GM19043 (cell line): ENCODE results near the gene ST6GALNAC2.
A peak's percentile ranks its signal among the peaks of the same experiment; 100 is the strongest.

Experiments
- ATAC-seq: cut with Tn5 transposase; IDR thresholded peaks from one replicate; pipeline ENCODE4 v1.9.1; 2021; ENCODE audit warnings: low read depth; ENCODE audit not compliant: unreplicated experiment

The ST6GALNAC2 gene

GRCh38 chr17:76558198-76559095 is 27.2 kb downstream of the ST6GALNAC2 start:
- ATAC-seq = no peak

GRCh38 chr17:76557368-76558197 is 28.1 kb downstream of the ST6GALNAC2 start:
- peak; percentile 79 for ATAC-seq

- no peak for ATAC-seq
These were observed 28.8 kb downstream of the ST6GALNAC2 start for GRCh38 chr17:76556765-76557367.

GRCh38 chr17:76554131-76554530 is 31.5 kb downstream of the ST6GALNAC2 start:
- ATAC-seq = no peak

GRCh38 chr17:76553178-76553908 is 32.3 kb downstream of the ST6GALNAC2 start:
- ATAC-seq = no peak

- no peak for ATAC-seq
These were observed 34.0 kb downstream of the ST6GALNAC2 start for GRCh38 chr17:76551685-76552084.

GRCh38 chr17:76550712-76551615 is 34.7 kb downstream of the ST6GALNAC2 start:
- no peak for ATAC-seq

- no peak for ATAC-seq
These were observed 36.1 kb downstream of the ST6GALNAC2 start for GRCh38 chr17:76549539-76549938.

- ATAC-seq = no peak
These were observed 36.5 kb downstream of the ST6GALNAC2 start for GRCh38 chr17:76549215-76549518.

GRCh38 chr17:76548378-76549214 is 37.1 kb downstream of the ST6GALNAC2 start:
- no peak for ATAC-seq

GRCh38 chr17:76547642-76548202 is 37.9 kb downstream of the ST6GALNAC2 start:
- ATAC-seq = no peak

- no peak for ATAC-seq
These were observed 38.4 kb downstream of the ST6GALNAC2 start for GRCh38 chr17:76547183-76547641.

- no peak for ATAC-seq
These were observed 39.0 kb downstream of the ST6GALNAC2 start for GRCh38 chr17:76546556-76547182.

- no peak for ATAC-seq
These were observed 39.6 kb downstream of the ST6GALNAC2 start for GRCh38 chr17:76545918-76546555.

- no peak for ATAC-seq
These were observed 40.9 kb downstream of the ST6GALNAC2 start for GRCh38 chr17:76544546-76545365.

- ATAC-seq = no peak
These were observed 41.7 kb downstream of the ST6GALNAC2 start for GRCh38 chr17:76543826-76544545.
